DMS79 (cell line): Measurements from ENCODE around the gene STEAP3.

Source experiments
- DNase-seq: peaks from one replicate; lab custom pipeline; 2025; lab: John Stamatoyannopoulos, UW

The STEAP3 gene

GRCh38 chr2:119223521-119224390 is at the start of gene STEAP3:
STEAP3 (plus strand) TSS chr2:119223834; CDS start chr2:119231013, 7,179 bp downstream.
- no peak for DNase-seq

- DNase-seq: no peak
Measured at GRCh38 chr2:119174216-119174992, 49.2 kb upstream of the STEAP3 start.

- no peak for DNase-seq
Measured at GRCh38 chr2:119174993-119175347, 48.7 kb upstream of the STEAP3 start.

- DNase-seq: no peak
Measured at GRCh38 chr2:119175517-119175916, 48.1 kb upstream of the STEAP3 start.

- DNase-seq: no peak
Measured at GRCh38 chr2:119177171-119177837, 46.3 kb upstream of the STEAP3 start.

- DNase-seq: no peak
Measured at GRCh38 chr2:119177838-119178190, 45.8 kb upstream of the STEAP3 start.

GRCh38 chr2:119178776-119179175 is 44.9 kb upstream of the STEAP3 start:
- no peak for DNase-seq

GRCh38 chr2:119179202-119179601 is 44.4 kb upstream of the STEAP3 start:
- DNase-seq: no peak

- DNase-seq: no peak
Measured at GRCh38 chr2:119179991-119180390, 43.6 kb upstream of the STEAP3 start.

- DNase-seq: no peak
Measured at GRCh38 chr2:119180892-119181291, 42.7 kb upstream of the STEAP3 start.

GRCh38 chr2:119181391-119181790 is 42.2 kb upstream of the STEAP3 start:
- no peak for DNase-seq

GRCh38 chr2:119181791-119182445 is 41.7 kb upstream of the STEAP3 start:
- DNase-seq: no peak

- DNase-seq: no peak
Measured at GRCh38 chr2:119184512-119184911, 39.1 kb upstream of the STEAP3 start.

GRCh38 chr2:119190321-119191111 is 33.1 kb upstream of the STEAP3 start:
- no peak for DNase-seq

- DNase-seq: no peak
Measured at GRCh38 chr2:119192893-119193292, 30.7 kb upstream of the STEAP3 start.

- no peak for DNase-seq
Measured at GRCh38 chr2:119195001-119195400, 28.6 kb upstream of the STEAP3 start.

- DNase-seq: no peak
Measured at GRCh38 chr2:119195887-119196286, 27.7 kb upstream of the STEAP3 start.

- no peak for DNase-seq
Measured at GRCh38 chr2:119196301-119197125, 27.1 kb upstream of the STEAP3 start.

GRCh38 chr2:119197126-119197405 is 26.6 kb upstream of the STEAP3 start:
- no peak for DNase-seq

- DNase-seq: no peak
Measured at GRCh38 chr2:119197529-119198239, 25.9 kb upstream of the STEAP3 start.
